Neural progenitor cell (in vitro differentiated cells): ENCODE data around the gene ITGB5. TPM values are rescaled to one million over a fixed set of nuclear protein-coding genes. Genes with fewer than 3 reads are reported as not detected.

ENCODE experiments used
- DNase-seq: peaks from one replicate; pipeline ENCODE4 v3.0.0-alpha.2; 2016; ENCODE audit warnings: low spot score
- H2AFZ ChIP-seq: fragments of 200-600 bp; sonication (generic); replicated peaks from 2 replicates; pipeline ENCODE4 v1.6.1; 2016; ENCODE audit warnings: antibody characterized with exemption
- H3F3A ChIP-seq: fragments of 200-600 bp; sonication (generic); 2 replicates; pipeline ENCODE4 v1.6.1; 2016; ENCODE audit warnings: antibody characterized with exemption, low read depth
- H3K27ac ChIP-seq: fragments of 200-600 bp; sonication (generic); 2 replicates; pipeline ENCODE4 v1.5.1; 2016; ENCODE audit warnings: mild to moderate bottlenecking
- H3K27me3 ChIP-seq: fragments of 200-600 bp; sonication (generic); 2 replicates; pipeline ENCODE4 v1.6.1; 2016; ENCODE audit warnings: mild to moderate bottlenecking, moderate library complexity
- H3K36me3 ChIP-seq: fragments of 200-600 bp; sonication (generic); 2 replicates; pipeline ENCODE4 v1.5.1; 2016
- H3K4me1 ChIP-seq: fragments of 200-600 bp; sonication (generic); 2 replicates; pipeline ENCODE4 v1.6.1; 2016; ENCODE audit warnings: mixed run types
- H3K4me2 ChIP-seq: fragments of 200-600 bp; sonication (generic); 2 replicates; pipeline ENCODE4 v1.6.1; 2016
- H3K4me3 ChIP-seq: fragments of 200-600 bp; sonication (generic); 2 replicates; pipeline ENCODE4 v1.5.1; 2016
- H3K79me2 ChIP-seq: fragments of 200-600 bp; sonication (generic); 2 replicates; pipeline ENCODE4 v1.6.1; 2016; ENCODE audit warnings: low read depth
- H3K9ac ChIP-seq: fragments of 200-600 bp; sonication (generic); 2 replicates; pipeline ENCODE4 v1.6.1; 2016
- H3K9me3 ChIP-seq: fragments of 200-600 bp; sonication (generic); 2 replicates; pipeline ENCODE4 v1.5.1; 2016; ENCODE audit warnings: low read depth
- H4K20me1 ChIP-seq: fragments of 200-600 bp; sonication (generic); 2 replicates; pipeline ENCODE4 v1.6.1; 2016; ENCODE audit warnings: low read depth
- H3K27ac Mint-ChIP-seq: 3 replicates; pipeline ENCODE4 v1.8.0; 2021; ENCODE audit warnings: mixed read lengths
- H3K27me3 Mint-ChIP-seq: 2 replicates; pipeline ENCODE4 v1.8.0; 2022; ENCODE audit warnings: low read depth, mild to moderate bottlenecking, inconsistent platforms, moderate library complexity, mixed read lengths; ENCODE audit not compliant: insufficient read depth
- H3K36me3 Mint-ChIP-seq: 3 replicates; pipeline ENCODE4 v1.8.0; 2021; ENCODE audit warnings: mixed read lengths
- H3K4me1 Mint-ChIP-seq: 3 replicates; pipeline ENCODE4 v1.8.0; 2021; ENCODE audit warnings: mixed read lengths
- H3K4me3 Mint-ChIP-seq: 3 replicates; pipeline ENCODE4 v1.8.0; 2021; ENCODE audit warnings: mild to moderate bottlenecking, moderate library complexity, mixed read lengths
- H3K9me3 Mint-ChIP-seq: 3 replicates; pipeline ENCODE4 v1.8.0; 2020; ENCODE audit warnings: mixed read lengths
- EZH2 ChIP-seq: fragments of 200-600 bp; sonication (generic); IDR thresholded peaks from 2 replicates; pipeline ENCODE4 v1.6.1; 2017; ENCODE audit warnings: antibody characterized with exemption, mild to moderate bottlenecking, moderate library complexity
- EZH2phosphoT487 ChIP-seq: fragments of 200-600 bp; sonication (generic); IDR thresholded peaks from 2 replicates; pipeline ENCODE4 v1.6.1; 2017; ENCODE audit warnings: antibody characterized with exemption
- total RNA-seq: library from RNA; depleted of rRNA; stranded (reverse); fragments of >200 nt; gene quantifications from 2 replicates; pipeline ENCODE4 v1.2.3, GENCODE V29; 2015; ENCODE audit warnings: low replicate concordance
- TF ChIP-seq, protein P1 (sequence below): fragments of 200-600 bp; sonication (generic); IDR thresholded peaks from 2 replicates; pipeline ENCODE4 v1.5.1; 2017; ENCODE audit warnings: antibody characterized with exemption, mild to moderate bottlenecking

The ITGB5 gene
- total RNA-seq, 1 donor from 2014 or later = 55.8 TPM

DNA sequence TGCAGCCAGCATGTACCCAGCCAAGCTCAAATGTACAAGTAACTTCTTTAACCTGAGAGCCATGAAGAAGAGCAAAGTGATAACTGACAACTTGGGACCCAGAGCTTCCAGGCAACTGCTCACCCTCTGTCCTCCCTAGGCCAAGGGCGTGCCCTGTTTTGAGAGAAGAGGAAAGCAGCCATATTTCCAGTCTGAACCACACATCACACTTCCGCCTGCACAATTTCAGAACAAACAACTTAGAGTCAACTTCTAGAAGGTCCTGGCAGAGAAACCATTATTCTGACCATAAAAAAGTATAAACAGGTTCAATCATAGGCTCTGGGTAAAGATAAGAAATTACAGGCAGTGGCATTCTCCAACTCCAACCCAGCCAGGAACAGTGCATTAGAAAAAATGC lies 50.1 kb downstream of the ITGB5 start:
- H3K36me3 ChIP-seq = no peaks in the 10 kb centered on the region

DNA sequence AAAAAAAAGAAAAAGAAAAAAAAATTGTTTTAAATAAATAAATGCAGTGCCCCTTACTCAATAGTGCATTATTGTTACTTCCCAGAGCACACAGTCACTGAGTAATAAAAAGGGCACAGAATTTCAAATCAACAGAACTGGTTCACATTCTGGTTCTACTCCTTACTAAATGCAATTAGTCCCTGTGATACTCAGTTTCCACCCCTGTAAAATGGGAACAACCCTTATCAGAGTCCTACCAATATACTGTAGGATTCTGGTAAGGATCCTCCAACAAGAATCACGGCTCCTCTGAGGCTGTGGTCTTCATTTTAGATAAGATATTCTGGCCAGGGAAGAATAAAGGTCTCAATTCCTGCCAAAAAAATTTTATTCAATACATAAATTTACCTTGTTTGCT lies 50.7 kb downstream of the ITGB5 start:
- Histone ChIP-seq H3K36me3 (no peaks in the 10 kb centered on the region), H3K79me2 (no peaks in the 10 kb centered on the region), H2AFZ (no peak overlapping the region), H4K20me1 (peaks cover 28% of the 10 kb centered on the region), H3K27me3 (no peaks in the 10 kb centered on the region), H3K4me1 (peaks cover 31% of the 10 kb centered on the region), H3K27ac (no peak overlapping the region), H3K4me3 (no peak overlapping the region), H3F3A (peaks cover 24% of the 10 kb centered on the region), H3K9ac (no peak overlapping the region), H3K4me2 (no peak overlapping the region), H3K9me3 (no peaks in the 10 kb centered on the region)
- TF ChIP-seq, protein P1, sequence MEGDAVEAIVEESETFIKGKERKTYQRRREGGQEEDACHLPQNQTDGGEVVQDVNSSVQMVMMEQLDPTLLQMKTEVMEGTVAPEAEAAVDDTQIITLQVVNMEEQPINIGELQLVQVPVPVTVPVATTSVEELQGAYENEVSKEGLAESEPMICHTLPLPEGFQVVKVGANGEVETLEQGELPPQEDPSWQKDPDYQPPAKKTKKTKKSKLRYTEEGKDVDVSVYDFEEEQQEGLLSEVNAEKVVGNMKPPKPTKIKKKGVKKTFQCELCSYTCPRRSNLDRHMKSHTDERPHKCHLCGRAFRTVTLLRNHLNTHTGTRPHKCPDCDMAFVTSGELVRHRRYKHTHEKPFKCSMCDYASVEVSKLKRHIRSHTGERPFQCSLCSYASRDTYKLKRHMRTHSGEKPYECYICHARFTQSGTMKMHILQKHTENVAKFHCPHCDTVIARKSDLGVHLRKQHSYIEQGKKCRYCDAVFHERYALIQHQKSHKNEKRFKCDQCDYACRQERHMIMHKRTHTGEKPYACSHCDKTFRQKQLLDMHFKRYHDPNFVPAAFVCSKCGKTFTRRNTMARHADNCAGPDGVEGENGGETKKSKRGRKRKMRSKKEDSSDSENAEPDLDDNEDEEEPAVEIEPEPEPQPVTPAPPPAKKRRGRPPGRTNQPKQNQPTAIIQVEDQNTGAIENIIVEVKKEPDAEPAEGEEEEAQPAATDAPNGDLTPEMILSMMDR = no peak
- TF ChIP-seq EZH2 (no peak), EZH2phosphoT487 (no peak)
- Mint-ChIP-seq H3K36me3 (peaks cover 16% of the 10 kb centered on the region), H3K27ac (no peak overlapping the region), H3K9me3 (no peaks in the 10 kb centered on the region), H3K4me3 (no peak overlapping the region), H3K4me1 (peaks cover 41% of the 10 kb centered on the region), H3K27me3 (no peaks in the 10 kb centered on the region)
- no peak for DNase-seq

More for the DNA sequence above, 50.1 kb downstream of the ITGB5 start:
- H3K4me1 Mint-ChIP-seq = peaks cover 41% of the 10 kb centered on the region
- H3K27ac ChIP-seq = no peak overlapping the region
- H2AFZ ChIP-seq = no peak overlapping the region
- H3K4me1 ChIP-seq = peaks cover 31% of the 10 kb centered on the region
- peak overlapping the region; percentile 24 for H3K4me2 ChIP-seq
- H3K9me3 ChIP-seq = no peaks in the 10 kb centered on the region
- H3K4me3 ChIP-seq = no peak overlapping the region
- no peaks in the 10 kb centered on the region for H3K9me3 Mint-ChIP-seq
- H3K27me3 ChIP-seq = no peaks in the 10 kb centered on the region
- H3K9ac ChIP-seq = no peak overlapping the region
- peaks cover 24% of the 10 kb centered on the region for H3F3A ChIP-seq
- DNase-seq = no peak
- H3K36me3 Mint-ChIP-seq = peaks cover 15% of the 10 kb centered on the region
- no peak overlapping the region for H3K4me3 Mint-ChIP-seq
- H3K79me2 ChIP-seq = no peaks in the 10 kb centered on the region
- no peak overlapping the region for H3K27ac Mint-ChIP-seq
- no peak for TF ChIP-seq EZH2
- TF ChIP-seq EZH2phosphoT487 = no peak
- TF ChIP-seq, protein P1 = no peak
- H4K20me1 ChIP-seq = peaks cover 28% of the 10 kb centered on the region
- H3K27me3 Mint-ChIP-seq = no peaks in the 10 kb centered on the region

DNA sequence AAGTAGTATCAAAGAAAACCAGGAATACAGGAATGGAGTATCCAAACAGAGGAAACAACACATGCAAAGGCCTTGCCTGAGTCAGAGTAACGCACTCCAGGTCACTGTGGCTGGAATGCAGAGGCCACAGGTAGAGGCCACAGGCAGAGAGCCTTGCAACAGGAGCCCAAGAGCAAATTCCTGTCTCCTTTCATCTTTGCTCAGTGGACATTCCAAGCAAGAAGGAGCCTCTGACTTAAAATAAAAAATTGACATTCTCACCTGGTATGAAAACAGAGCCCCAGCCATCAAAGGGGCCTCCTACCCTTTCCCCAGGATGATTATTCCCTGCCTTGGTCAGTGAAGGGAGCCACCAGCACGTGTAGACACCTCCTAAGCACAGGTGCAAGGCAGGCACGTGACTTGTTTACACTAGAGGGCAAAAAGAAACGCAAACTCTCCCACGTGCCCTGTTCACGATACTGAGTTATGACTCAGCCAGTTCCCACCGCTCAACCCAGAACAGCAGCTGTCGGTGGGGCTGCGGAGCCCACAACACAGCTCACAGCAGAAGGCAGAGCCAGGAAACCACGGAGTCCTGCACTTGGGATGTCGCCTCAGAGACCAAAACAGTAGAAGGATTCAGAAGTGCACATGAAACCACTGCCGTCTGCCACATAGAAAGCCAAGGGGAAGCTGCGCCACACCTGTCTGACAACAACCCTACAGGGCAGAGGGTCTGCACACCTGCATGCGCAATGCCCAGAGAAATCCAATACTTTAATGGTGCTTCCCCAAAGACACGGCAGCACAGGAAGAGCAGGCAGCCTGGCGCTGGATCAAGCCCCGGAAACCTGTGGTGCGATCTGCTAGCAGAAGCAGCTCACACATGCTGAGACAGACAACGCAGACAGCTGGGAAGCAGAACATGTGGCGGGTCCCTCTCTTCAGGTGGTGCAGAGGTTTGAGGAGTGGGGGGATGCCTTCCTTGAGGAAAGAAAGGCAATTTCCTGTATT lies 52.1 kb downstream of the ITGB5 start:
- H3K27me3 ChIP-seq = no peaks in the 10 kb centered on the region
- no peak overlapping the region for H3K4me3 ChIP-seq
- H3K79me2 ChIP-seq = no peaks in the 10 kb centered on the region
- H3K4me3 Mint-ChIP-seq = peak overlapping the region; percentile 51
- peak overlapping the region; percentile 81 for H3K27ac Mint-ChIP-seq
- H2AFZ ChIP-seq = no peak overlapping the region
- H4K20me1 ChIP-seq = peaks cover 28% of the 10 kb centered on the region
- peak; percentile 62 for DNase-seq
- H3K36me3 ChIP-seq = no peaks in the 10 kb centered on the region
- no peak for TF ChIP-seq EZH2
- TF ChIP-seq, protein P1 = no peak
- no peak for TF ChIP-seq EZH2phosphoT487
- no peaks in the 10 kb centered on the region for H3K27me3 Mint-ChIP-seq
- H3K27ac ChIP-seq = no peak overlapping the region
- H3K9ac ChIP-seq = no peak overlapping the region
- H3F3A ChIP-seq = peaks cover 27% of the 10 kb centered on the region
- H3K9me3 Mint-ChIP-seq = no peaks in the 10 kb centered on the region
- H3K36me3 Mint-ChIP-seq = peaks cover 12% of the 10 kb centered on the region
- peaks cover 31% of the 10 kb centered on the region for H3K4me1 ChIP-seq
- H3K9me3 ChIP-seq = no peaks in the 10 kb centered on the region
- H3K4me1 Mint-ChIP-seq = peaks cover 41% of the 10 kb centered on the region
- peak overlapping the region; percentile 59 for H3K4me2 ChIP-seq
